ENCODE measurements around the gene GPR156.

- no peak for TF ChIP-seq CTCF (IDR thresholded peaks at IDR 0.05; ENCODE audit: low read depth, low read length, poor library complexity, severe bottlenecking)
- TF ChIP-seq EZH2phosphoT487 (IDR thresholded peaks at IDR 0.05; ENCODE audit: borderline replicate concordance, low read length): no peak
These were observed 115.6 kb downstream of the GPR156 start for GRCh38 chr3:120169407-120169806.
